Psoas muscle (tissue), 8 donors: ENCODE results near the gene GPR148. TPM values are rescaled to one million over a fixed set of nuclear protein-coding genes. Genes with fewer than 3 reads are reported as not detected.
A peak's percentile ranks its signal among the peaks of the same experiment; 100 is the strongest.
"Not testable (repeated sequence)": the region's sequence is repeated elsewhere in the genome, so short reads cannot be mapped to it uniquely, and the experiment has no call there.

Experiments
- ATAC-seq, 4 donors: fragments of 200-7000 bp; cut with Tn5 transposase; one replicate each; pipeline ENCODE4 v1.9.1; 2020; ENCODE audit warnings: moderate library complexity in 3 of 4, mild to moderate bottlenecking in 2 of 4
- DNase-seq, 2 donors: peaks; one replicate each; pipeline ENCODE4 v3.0.0-alpha.2; 2020
- H3K27ac ChIP-seq: fragments of 200-600 bp; one replicate; pipeline ENCODE4 v1.8.0; 2022
- H3K27me3 ChIP-seq, 3 donors: fragments of 200-600 bp in 1 of 3; one replicate each; pipeline versions ENCODE4 v1.6.1 to v1.8.0; 2013 to 2022; ENCODE audit warnings: low read length in 2 of 3, mild to moderate bottlenecking in 2 of 3, moderate library complexity in 1 of 3; ENCODE audit not compliant: insufficient read depth in 3 of 3
- H3K36me3 ChIP-seq, 2 donors: fragments of 200-600 bp in 1 of 2; one replicate each; pipeline versions ENCODE4 v1.6.1 to v1.8.0; 2013 to 2022; ENCODE audit warnings: low read depth in 1 of 2, mild to moderate bottlenecking in 1 of 2, moderate library complexity in 1 of 2; ENCODE audit not compliant: insufficient read depth in 1 of 2
- H3K4me1 ChIP-seq: fragments of 200-600 bp; one replicate; pipeline ENCODE4 v1.8.0; 2022
- H3K4me3 ChIP-seq: fragments of 200-600 bp; one replicate; pipeline ENCODE4 v1.8.0; 2022; ENCODE audit warnings: mild to moderate bottlenecking
- H3K9me3 ChIP-seq: fragments of 200-600 bp; one replicate; pipeline ENCODE4 v1.8.0; 2022
- CTCF ChIP-seq: fragments of 200-600 bp; IDR thresholded peaks from one replicate; pipeline ENCODE4 v1.8.0; 2022; ENCODE audit warnings: antibody characterized with exemption
- WGBS, 3 donors: extraction: QIAGEN DNeasy Blood & Tissue Kit; methylation state at CpG; one replicate each; pipeline versions ENCODE4 v1.1.6 to v1.1.7; 2013; 5-methylcytosine and 5-hydroxymethylcytosine counted together
- intact Hi-C, 2 donors: fragments of 100-400 bp; cut with DNase I; formaldehyde crosslinking; loops; one replicate each; pipeline versions ENCODE4 v1.11.0 to v1.14.2; 2022
- polyA plus RNA-seq, 3 donors: library from polyadenylated mRNA; stranded (reverse); fragments of 200-250 nt; gene quantifications; one replicate each; pipeline ENCODE4 v1.2.3, GENCODE V29; 2013
- total RNA-seq, 4 donors: library from RNA; stranded (reverse); fragmentation: NEBNext Ultra II Directional in 2 of 4; extraction: Animal tissue kit (Norgen Biotek cat#: 25700) in 2 of 4; gene quantifications; one replicate each; pipeline versions ENCODE4 v1.2.1 to v1.2.4, GENCODE V29; 2021 to 2023
- donor health status: healthy with polysubstance abuse.
- donor health status: DM: no; HTN: no; CAD: no; lungs with moderate emphysema.
- donor health status: Bipolar disorder and iron deficiency.
- donor health status: healthy.
- donor health status: DM: yes; HTN: yes; CAD: no.
- donor health status: DM: no; HTN: no; CAD: no.
- donor health status: DM: no; HTN: no; CAD: no.
- donor health status: DM: yes; HTN: yes; CAD: no.

GPR148 gene
- total and polyA plus RNA-seq, 7 donors = not detected

- ATAC-seq (peak in 2 of 4 donors; percentile 20 to 40), DNase-seq (no peak)
- WGBS, 3 donors = 14 to 17% (median 14%) methylated on average over 11 to 12 of the region's 12 CpGs
- TF ChIP-seq CTCF = no peak
- no peaks in the 10 kb centered on the region for H3K4me1 ChIP-seq
- peak overlapping the region; percentile 60 for H3K27ac ChIP-seq
- intact Hi-C loops = no loop called here
- peak overlapping the region; percentile 65 for H3K4me3 ChIP-seq
- H3K9me3 ChIP-seq = no peaks in the 10 kb centered on the region
- peaks cover 0 to 30% (median 9%) of the 10 kb centered on the region in 3 donors for H3K27me3 ChIP-seq
- no peaks in the 10 kb centered on the region for H3K36me3 ChIP-seq
These were observed 839 bp upstream of the GPR148 start for GRCh38 chr2:130728007-130728454.

- DNase-seq (no peak), ATAC-seq (no peak)
- Histone ChIP-seq H3K36me3 (no peaks in the 10 kb centered on the region), H3K4me3 (no peak overlapping the region), H3K4me1 (no peaks in the 10 kb centered on the region), H3K9me3 (no peaks in the 10 kb centered on the region), H3K27me3 (peaks cover 0 to 30% (median 7%) of the 10 kb centered on the region in 3 donors), H3K27ac (no peak overlapping the region)
- WGBS, 3 donors = 85 to 93% (median 85%) methylated on average over 17 of the region's 17 CpGs
- intact Hi-C loops = no loop called here
- no peak for TF ChIP-seq CTCF
These were observed 741 bp downstream of the GPR148 start for GRCh38 chr2:130729322-130730299.

- DNase-seq, H3K4me1 ChIP-seq, H3K4me3 ChIP-seq, H3K27me3 ChIP-seq, ATAC-seq, intact Hi-C loops, H3K9me3 ChIP-seq, H3K36me3 ChIP-seq, H3K27ac ChIP-seq: not testable (repeated sequence)
- WGBS, 3 donors = 86 to 91% (median 89%) methylated on average over 11 of the region's 11 CpGs
These were observed 3.4 kb downstream of the GPR148 start for GRCh38 chr2:130732257-130732656.

GRCh38 chr2:130735200-130735599 lies 6.3 kb downstream of the GPR148 start:
- no peak for DNase-seq
- no peak for ATAC-seq
- H3K27ac ChIP-seq = no peak overlapping the region
- 93 to 96% (median 94%) methylated on average over 3 of the region's 3 CpGs for WGBS, 3 donors
- no peak for TF ChIP-seq CTCF
- H3K4me3 ChIP-seq = no peak overlapping the region
- no peaks in the 10 kb centered on the region for H3K9me3 ChIP-seq
- no peaks in the 10 kb centered on the region for H3K36me3 ChIP-seq
- H3K4me1 ChIP-seq = no peaks in the 10 kb centered on the region
- H3K27me3 ChIP-seq = no peaks in the 10 kb centered on the region
- intact Hi-C loops = no loop called here

GRCh38 chr2:130736487-130736886 lies 7.6 kb downstream of the GPR148 start:
- 34 to 48% (median 39%) methylated on average over 6 of the region's 6 CpGs for WGBS, 3 donors
- Histone ChIP-seq H3K4me3 (no peak overlapping the region), H3K27me3 (peaks cover 0 to 3% (median 0%) of the 10 kb centered on the region in 3 donors), H3K4me1 (no peaks in the 10 kb centered on the region), H3K27ac (no peak overlapping the region), H3K9me3 (no peaks in the 10 kb centered on the region), H3K36me3 (no peaks in the 10 kb centered on the region)
- ATAC-seq = no peak
- TF ChIP-seq CTCF = no peak
- no peak for DNase-seq
- intact Hi-C loops = no loop called here
